EH (cell line): Measurements from ENCODE around the gene CBX1.
A peak's percentile ranks its signal among the peaks of the same experiment; 100 is the strongest.
"Not testable (repeated sequence)": the region's sequence is repeated elsewhere in the genome, so short reads cannot be mapped to it uniquely, and the experiment has no call there.

ENCODE experiments used
- DNase-seq: peaks from one replicate; pipeline ENCODE4 v3.0.0-alpha.2; 2015; ENCODE audit warnings: low read depth

Gene CBX1

DNA sequence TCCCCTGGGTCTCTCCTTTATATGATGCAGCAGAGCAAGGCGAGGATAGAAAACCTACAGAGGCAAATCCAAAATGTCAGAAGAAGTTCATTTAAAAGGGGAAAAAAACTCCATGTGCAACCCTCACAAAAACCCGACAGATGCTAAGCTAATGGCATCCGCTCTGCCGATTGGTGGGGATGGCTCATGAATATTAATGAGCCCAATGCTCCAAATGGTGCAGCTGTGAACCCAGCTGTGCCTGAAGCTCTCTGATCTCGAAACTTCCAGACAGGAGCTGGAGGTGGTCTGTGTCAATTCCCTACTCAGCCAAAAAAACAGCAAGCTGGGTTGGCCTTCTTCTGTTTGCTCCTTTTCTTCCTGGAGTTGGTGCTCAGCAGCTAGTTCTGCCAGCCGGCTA, 21.8 kb upstream of the CBX1 start:
- DNase-seq = no peak

DNA sequence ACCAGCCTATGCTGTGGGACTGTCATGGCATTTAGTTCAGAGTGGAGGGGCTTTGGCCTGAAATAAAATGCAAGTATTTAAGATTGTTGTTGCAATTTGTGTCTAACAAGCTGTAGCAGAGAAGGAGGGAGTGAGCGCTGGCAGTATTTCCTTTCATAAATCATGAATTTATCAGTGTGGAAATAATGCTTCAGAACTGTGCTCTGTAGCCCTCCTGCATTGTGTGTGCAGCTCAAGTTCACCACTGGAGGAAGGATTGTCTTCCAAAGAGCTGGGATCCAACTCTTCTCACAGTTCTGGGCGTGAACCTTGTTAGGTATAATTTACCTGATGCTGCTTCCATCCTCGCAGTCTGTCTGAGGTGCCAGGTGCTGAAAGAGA, 21.4 kb upstream of the CBX1 start:
- no peak for DNase-seq

DNA sequence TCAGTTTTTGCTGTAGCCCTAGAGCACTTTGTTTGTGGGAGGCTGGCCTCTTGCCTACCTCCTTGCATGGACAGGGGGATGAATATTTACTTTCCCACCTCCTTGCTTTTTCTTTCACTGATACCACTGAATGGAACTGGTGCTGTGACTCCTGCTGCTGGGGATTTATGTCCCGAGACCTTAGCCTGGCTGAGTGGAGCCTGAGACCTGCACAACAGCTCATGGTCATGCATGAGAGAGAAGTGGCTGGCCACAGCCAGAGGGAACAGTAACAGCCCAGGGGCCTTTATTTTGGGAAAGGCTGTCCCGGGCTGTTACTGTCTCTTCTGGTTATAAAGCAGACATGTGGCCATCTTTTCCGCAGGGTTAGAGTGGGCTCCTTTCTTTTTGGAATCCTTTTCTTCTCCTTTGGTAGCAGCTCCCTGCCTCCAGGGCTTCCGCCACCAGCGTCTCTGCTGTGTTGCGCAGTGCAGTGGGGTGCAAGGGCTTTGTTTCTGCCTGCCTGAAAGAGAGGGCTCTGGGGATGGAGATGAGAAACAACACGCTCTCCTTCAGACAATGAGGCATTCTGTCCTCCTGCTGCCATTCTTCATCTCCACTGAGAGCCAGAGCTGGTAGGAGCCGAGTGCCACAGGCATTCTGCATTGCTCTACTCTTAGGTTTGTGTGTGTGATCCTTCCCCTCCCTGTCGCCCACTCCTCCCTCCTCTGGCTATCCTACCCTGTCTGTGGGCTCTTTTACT, 20.8 kb upstream of the CBX1 start:
- no peak for DNase-seq

DNA sequence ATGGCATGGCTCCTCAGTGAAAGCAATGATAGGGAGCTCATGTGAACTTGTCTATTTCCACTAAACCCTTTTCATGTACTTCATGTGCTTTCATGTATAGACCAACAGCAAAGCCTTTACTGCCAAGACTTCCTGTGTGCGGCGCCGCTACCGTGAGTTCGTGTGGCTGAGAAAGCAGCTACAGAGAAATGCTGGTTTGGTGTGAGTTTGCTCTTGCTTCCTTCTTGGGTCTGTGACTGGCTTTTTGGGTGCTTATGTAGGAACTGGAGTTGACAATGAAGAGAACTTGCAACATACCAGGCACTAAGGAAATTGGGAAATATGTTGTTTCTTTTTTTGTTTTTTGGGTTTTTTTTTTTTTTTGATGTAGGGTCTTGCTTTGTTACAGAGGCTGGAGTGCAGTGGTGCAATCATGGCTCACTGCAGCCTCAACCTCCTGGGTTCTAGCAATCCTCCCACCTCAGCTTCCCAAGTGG, 12.0 kb upstream of the CBX1 start:
- no peak for DNase-seq

DNA sequence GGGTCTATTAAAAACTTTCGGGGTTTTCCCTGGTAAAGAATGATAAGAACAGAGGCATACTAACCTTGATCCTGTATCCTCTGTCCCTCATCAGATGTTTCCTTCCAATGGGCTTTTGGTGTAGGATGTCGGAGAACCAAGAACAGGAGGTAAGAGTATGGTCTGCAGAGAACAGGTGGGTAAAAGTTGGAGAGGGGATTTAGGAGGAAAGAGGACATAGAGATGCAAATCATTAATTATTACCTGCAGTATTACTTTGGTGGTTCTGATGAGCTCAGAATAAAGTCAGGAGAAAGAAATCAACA, 10.6 kb upstream of the CBX1 start:
- DNase-seq = no peak

DNA sequence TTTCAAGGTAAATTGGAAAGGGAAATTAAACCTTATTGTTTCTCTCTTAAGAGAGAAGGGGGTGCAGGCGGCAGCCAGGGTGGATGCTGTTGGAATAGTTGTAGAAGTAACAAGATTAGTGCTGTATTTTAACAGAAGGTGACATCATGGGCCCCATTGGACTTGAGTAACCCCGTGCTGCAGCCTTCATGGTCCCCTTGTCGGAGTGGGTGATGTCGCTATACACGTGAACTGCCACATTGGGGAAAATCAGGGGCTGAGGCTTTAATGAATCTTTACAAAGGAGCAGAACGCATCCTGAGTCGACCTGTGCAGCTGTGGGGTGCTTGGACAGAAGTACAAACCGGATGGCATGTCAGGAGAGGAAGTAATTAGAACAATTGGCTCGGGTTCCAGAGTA, 9.5 kb upstream of the CBX1 start:
- DNase-seq = no peak

DNA sequence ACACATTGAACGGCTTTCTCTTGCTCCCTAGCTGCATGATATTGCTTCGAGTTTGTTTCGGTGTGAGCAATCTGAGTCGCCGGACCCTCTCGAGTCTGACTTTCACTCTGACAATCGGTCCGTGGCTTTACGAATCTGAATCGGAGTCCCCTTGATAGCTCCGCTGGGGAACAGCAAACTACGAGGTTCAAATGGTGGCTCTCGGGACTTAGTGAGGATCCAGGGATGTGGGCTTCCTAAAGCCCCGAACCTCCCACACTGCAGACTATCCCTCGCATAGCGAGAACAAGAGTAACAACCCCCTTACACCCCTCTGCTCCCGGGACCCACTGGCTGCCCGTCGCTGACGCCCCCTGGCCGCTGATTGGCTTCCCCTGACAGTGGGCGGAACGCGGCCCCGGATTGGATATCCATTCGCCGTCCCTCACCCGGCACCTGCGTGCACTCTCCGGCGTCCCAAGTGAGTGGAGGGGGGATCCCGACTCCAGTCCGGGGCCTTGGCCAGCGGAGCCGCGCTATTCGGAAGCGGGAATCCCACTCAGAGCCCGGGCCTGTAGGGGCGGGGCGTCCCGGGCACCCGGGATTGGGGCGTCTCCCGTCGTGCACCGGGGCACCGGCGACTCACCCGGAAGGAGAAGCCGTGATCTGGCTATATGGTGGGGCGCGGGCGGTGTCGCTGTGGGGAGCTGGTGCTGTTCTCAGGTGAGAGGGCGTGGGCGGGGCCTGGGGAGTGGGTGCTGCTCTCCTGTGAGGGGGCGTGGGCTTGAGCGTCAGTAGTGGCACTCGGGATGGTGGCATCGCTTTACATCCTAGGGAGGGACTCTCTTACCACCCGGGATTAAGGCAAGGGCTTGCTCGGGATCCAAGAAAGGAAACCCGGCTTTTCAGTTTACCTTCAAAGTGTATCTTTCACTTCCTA, 6.1 kb upstream of the CBX1 start, which contains the start of gene SNX11:
Gene SNX11 (plus strand): TSS at position 630 of the 919 bp plus-strand sequence. CDS start 4,278 bp downstream, outside the sequence.
- DNase-seq = peak; percentile 89

DNA sequence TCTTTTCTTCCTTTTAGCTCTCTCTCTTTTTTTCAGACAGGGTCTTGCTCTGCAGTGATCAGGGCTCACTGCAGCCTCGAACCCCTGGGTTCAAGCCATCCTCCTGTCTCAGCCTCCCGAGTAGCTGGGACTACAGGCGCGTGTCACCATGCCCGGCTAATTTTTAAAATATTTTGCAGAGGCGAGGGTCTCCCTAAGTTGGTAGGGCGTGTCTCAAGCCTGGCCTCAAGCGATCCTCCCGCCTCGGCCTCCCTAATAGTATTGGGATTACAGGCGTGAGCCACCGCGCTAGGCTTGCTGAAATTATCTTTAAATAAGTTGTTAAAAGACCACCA, 5.5 kb upstream of the CBX1 start:
- no peak for DNase-seq

DNA sequence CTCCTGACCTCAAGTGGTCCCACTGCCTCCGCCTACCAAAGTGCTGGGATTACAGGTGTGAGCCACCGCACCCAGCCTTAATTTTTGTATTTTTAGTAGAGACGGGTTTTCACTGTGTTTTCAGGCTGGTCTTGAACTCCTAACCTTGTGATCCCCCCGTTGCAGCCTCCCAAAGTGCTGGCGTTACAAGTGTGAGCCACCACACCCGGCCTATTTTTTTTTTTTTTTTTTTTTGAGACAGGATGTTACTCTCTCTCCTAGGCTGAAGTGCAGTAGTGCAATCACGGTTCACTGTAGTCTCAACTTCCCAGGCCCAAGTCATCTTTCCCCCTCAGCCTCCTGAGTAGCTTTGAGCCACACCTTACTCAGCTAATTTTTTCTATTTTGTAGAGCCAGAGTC, 3.2 kb upstream of the CBX1 start:
- DNase-seq = no peak

DNA sequence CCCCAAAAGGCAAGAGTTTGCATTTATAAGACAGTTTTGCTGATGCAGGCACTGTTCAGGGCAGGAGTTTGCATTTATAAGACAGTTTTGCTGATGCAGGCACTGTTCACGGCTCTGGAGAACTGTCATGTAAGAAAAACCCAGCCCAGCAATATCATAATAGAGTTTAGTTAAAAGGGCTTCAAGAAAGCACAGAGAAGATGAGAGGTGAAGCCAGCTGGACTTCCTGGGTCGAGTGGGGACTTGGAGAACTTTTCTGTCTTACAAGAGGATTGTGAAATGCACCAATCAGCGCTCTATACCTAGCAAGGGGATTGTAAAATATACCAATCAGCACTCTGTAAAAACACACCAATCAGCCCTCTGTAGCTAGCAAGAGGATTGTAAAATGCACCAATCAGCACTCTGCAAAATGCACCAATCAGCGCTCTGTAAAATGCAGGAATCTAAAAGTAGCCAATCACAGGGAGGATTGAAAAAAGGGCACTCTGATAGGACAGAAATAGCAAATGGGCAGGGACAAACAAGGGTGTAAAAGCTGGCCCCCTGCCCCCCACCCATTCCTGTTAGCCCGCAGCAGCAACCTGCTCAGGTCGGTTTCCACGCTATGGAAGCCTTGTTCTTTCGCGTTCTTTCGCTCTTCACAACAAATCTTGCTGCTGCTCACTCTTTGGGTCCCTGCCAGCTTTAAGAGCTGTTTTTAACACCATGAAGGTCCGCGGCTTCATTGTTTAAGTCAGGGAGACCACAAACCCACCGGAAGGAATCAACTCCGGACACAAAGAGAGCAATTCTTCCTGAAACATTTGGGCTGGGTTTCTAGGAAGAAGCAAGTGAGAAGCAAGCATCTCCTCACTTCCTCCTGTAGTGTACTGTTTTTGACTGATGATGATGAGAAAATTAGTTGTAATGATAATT, 1.8 kb upstream of the CBX1 start:
- DNase-seq = no peak

DNA sequence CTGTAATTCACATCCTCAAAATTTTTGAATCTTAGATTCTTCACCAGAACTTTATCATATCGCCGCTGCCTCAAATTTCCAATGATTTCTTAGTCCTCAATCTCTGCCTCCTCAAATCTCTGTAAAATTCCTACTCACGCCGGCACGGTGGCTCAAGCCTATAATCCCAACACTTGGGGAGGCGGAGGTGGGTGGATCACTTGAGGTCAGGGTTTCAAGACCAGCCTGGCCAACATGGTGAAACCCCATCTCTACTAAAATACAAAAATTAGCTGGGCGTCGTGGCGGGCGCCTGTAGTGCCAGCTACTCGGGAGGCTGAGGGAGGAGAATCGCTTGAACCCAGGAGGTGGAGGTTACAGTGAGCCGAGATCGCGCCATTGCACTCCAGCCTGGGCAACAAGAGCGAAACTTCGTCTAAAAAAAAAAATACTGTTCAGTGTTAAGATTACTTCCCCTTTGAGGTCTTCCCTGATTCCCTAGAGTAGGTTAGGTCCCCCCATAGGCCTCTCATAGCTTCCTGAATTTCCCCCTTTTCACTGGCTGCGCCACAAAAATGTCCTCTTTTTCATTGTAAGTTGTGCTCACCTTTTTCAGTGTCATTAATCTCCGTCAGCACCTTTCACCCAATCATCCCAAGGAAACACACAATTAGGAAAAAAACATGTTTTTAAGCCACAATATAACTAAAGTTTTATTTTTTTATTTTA, 919 bp upstream of the CBX1 start:
- no peak for DNase-seq

DNA sequence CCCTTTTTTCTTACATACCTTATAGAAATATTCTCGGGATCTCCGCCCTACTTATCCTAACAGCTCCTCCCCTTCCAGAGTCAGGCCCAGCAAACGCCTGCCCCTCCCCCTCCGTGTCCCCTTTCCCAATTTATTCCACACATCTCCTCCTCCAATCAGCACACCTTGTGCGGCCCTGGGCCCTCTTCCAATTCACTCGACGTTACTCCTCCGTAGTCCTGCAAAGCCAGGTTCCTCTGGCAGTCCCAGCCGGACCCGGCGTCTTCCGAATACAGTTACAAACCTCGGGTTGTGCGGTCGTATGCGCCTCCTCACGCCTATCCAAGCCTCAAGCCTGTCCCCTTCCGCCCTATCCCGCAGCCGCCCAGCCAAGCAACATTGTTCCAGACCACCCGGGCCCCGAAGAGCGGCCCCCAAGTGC, 677 bp downstream of the CBX1 start:
- DNase-seq = peak; percentile 71

DNA sequence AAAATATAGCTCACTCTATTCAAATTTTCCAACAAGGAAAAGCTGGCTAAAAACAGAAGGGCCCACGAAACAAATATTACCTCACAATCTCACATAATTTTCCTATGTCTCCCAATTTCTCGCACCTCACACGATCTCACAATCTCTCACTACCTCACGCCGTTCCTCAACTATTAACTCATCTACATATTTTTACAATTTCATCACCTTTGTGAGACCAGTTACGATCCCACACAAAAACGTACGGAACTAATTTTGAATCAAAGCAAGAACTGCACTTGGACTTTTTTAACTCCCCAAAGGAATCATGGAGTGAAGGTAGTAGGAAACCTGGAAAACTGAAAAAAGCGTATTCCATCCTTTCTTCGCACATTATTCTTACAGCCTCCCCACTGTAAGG, 1.1 kb downstream of the CBX1 start:
- peak; percentile 70 for DNase-seq

DNA sequence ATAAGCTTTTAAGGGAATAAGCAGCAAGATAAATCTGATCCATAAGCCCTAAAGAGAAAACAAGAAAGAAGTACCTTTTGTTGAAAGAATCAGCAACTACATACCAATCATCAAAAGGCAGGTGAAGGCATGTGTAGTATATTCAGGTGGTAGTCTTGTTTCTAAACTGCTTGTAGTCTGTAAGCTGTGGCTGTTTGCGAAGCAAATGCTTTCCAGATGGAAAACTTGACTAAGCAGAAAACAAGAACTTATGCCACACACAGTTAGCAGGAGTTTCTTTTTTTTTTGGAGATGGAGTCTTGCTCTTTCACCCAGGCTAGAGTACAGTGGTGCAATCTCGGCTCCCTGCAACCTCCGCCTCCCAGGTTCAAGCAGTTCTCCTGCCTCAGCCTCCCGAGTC, 5.7 kb downstream of the CBX1 start:
- DNase-seq = no peak

DNA sequence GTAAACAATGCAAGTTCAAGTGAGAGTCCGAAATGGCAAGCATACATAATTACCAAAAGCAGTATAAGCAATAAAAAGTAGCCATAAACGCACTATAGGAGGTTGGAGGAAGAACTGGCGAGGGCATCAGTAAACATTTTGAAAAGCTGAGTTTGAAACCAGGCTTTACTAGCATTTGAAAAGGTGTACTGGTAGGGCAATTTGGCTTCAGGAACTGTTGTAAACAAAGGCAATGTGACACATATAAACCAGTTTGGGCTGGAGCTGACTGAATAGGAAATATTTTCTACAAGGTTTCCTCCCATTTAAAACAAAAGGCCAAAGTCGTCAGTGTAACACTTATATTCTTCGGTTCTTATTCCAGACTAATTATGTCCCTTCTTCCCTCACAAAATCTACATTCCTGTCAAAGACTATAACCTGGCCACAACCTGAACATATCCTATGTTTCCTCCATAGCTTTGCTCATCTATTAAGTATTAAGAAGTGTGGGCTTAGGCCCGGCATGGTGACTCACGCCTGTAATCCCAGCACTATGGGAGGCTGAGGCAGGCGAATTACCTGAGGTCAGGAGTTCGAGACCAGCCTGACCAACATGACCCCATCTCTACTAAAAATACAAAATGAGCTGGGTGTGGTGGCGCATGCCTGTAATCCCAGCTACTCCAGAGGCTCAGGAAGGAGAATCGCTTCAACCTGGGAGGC, 7.8 kb downstream of the CBX1 start:
- DNase-seq = no peak

DNA sequence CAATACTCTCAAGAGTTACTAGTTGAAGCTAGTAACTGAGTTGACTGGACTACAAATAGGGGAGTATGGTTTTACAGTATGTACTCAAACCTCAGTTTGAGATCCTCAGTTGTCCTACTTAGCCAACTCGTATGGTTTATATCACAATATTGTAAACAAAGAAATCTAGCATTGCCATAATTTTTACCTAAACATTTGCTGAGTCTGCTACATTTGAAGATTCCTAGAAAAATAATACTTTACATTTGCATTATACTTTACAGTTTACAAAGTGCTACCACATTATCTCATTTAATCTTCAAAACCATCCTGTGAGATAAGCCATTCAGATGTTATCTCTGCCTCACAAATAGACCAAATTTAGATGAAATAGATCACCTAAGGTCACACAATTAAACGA, 16.3 kb downstream of the CBX1 start:
- DNase-seq = no peak

DNA sequence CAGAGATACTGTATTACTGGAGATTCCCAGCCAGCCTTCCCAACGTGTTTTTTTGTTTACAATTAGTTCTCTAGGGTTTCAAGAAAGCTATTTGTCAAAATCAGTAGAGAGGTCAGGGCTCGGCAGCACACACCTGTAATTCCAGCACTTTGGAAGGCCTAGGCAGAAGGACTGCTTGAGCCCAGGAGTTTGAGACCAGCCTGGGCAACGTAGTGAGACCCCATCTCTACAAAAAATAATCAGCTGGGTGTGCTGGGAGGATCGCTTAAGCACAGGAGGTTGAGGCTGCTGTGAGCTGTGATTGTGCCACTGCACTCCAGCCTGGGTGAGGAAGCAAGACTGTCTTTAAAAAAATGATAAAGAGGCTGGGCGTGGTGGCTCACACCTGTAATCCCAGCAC, 19.4 kb downstream of the CBX1 start:
- DNase-seq = no peak

DNA sequence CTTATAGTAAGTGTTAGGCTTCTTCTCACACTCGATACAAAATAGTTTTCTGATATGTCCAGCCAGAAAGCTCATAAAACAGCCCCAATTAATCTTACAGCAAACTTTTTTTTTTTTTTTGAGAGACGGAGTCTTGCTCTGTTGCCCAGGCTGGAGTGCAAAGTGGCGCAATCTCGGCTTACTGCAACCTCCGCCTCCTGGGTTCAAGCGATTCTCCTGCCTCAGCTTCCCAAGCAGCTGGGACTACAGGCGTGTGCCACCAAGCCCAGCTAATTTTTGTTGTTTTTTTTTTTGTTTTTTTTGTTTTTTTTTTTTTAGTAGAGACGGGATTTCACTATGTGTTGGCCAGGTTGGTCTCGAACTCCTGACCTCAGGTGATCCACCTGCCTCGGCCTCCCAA, 24.1 kb downstream of the CBX1 start:
- DNase-seq = not testable (repeated sequence)

DNA sequence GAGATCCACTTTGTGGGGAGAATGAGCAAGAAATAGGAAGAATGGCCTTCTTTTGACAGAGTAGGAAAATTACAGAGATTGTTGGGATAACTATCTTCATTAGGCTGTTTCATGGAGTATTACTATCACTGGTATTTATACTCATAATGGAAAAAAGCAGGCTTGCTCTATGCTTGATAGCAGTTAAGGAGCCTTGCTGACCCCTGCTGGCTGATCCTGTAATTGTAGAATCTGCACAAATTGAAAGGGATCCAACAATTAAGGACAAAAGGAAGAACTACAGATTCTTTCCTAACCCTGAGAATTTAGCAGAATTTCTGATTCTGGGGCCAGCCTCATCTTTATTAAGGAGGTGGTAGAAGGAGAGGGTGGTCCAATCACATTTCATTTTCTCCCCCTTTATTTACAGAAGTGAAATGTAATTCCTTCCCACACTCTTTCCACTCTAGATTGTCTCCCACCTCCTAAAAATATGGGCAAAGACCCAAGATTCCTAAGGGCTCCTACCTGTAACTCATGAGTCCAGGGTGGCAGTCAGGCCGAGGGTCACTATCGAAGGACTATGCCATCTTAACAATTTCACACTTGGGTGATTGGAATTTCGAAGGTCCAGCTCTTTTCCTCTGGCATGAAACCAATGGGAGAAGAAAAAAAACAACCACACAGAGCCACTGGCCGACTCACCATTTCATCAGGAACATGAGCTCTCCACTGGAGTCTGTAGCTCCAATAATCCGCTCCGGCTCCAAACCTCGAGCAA, 26.8 kb downstream of the CBX1 start:
- DNase-seq = peak; percentile 83

DNA sequence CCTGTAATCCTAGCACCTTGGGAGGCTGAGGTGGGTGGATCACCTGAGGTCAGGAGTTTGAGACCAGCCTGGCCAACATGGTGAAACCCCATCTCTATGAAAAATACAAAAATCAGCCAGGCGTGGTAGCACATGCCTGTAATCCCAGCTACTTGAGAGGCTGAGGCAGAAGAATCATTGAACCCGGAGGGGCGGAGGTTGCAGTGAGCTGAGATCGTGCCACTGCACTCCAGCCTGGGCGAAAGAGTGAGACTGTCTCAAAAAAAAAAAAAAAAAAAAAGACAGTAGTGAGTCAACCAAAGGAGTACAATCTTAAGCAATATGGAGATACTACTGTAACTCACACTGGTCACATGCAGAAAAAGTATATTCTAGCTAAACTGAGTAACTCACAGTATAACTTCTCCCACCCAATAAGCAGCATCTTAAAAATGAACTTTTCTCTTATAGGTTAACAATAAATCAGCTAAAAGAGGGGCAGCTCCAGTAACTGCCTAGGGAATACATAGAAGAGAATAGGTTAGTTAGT, 27.6 kb downstream of the CBX1 start:
- not testable (repeated sequence) for DNase-seq
